ENCODE data around the gene FRG1. TPM values are rescaled to one million over a fixed set of nuclear protein-coding genes. Genes with fewer than 3 reads are reported as not detected.
"Not testable (repeated sequence)": the region's sequence is repeated elsewhere in the genome, so short reads cannot be mapped to it uniquely, and the experiment has no call there.

Gene FRG1
- polyA plus RNA-seq (ENCODE audit: insufficient read length in 10 of 10), result 10 to 100 TPM; 28.3 to 37.4 (median 34.2) TPM
- long read RNA-seq, donor 1, transcript FRG1-201 (9 exons, 1,074 nt), result major isoform, 10 of 10 reads
- long read RNA-seq, donor 1, partial matches to known transcripts, result 0 of 10 reads
- long read RNA-seq, donor 1, other reads (novel, unspliced or antisense), result 0 of 10 reads
- long read RNA-seq, donor 2, transcript FRG1-201 (9 exons, 1,074 nt), result major isoform, 8 of 8 reads
- long read RNA-seq, donor 2, partial matches to known transcripts, result 0 of 8 reads
- long read RNA-seq, donor 2, other reads (novel, unspliced or antisense), result 0 of 8 reads
- long read RNA-seq, donor 3, result 0 reads
- long read RNA-seq, donor 4, transcript FRG1-201 (9 exons, 1,074 nt), result major isoform, 7 of 7 reads
- long read RNA-seq, donor 4, partial matches to known transcripts, result 0 of 7 reads
- long read RNA-seq, donor 4, other reads (novel, unspliced or antisense), result 0 of 7 reads
- long read RNA-seq, donor 5, transcript FRG1-201 (9 exons, 1,074 nt), result major isoform, 8 of 14 reads
- long read RNA-seq, donor 5, partial matches to known transcripts, result 6 of 14 reads
- long read RNA-seq, donor 5, other reads (novel, unspliced or antisense), result 0 of 14 reads
- long read RNA-seq, donor 6, transcript FRG1-201 (9 exons, 1,074 nt), result major isoform, 8 of 15 reads
- long read RNA-seq, donor 6, partial matches to known transcripts, result 7 of 15 reads
- long read RNA-seq, donor 6, other reads (novel, unspliced or antisense), result 0 of 15 reads
- long read RNA-seq, donor 7, transcript FRG1-201 (9 exons, 1,074 nt), result major isoform, 5 of 5 reads
- long read RNA-seq, donor 7, partial matches to known transcripts, result 0 of 5 reads
- long read RNA-seq, donor 7, other reads (novel, unspliced or antisense), result 0 of 5 reads
- long read RNA-seq, donor 8, transcript FRG1-201 (9 exons, 1,074 nt), result major isoform, 10 of 10 reads
- long read RNA-seq, donor 8, partial matches to known transcripts, result 0 of 10 reads
- long read RNA-seq, donor 8, other reads (novel, unspliced or antisense), result 0 of 10 reads
- long read RNA-seq, donor 9, result 0 reads

GRCh38 chr4:189940178-189941004 is at the start of gene FRG1:
TSS of gene FRG1 (plus strand) at chr4:189940872. CDS start at chr4:189941010, 138 bp downstream.
- peak; percentile 93 to 97 (median 96) for DNase-seq

DNA sequence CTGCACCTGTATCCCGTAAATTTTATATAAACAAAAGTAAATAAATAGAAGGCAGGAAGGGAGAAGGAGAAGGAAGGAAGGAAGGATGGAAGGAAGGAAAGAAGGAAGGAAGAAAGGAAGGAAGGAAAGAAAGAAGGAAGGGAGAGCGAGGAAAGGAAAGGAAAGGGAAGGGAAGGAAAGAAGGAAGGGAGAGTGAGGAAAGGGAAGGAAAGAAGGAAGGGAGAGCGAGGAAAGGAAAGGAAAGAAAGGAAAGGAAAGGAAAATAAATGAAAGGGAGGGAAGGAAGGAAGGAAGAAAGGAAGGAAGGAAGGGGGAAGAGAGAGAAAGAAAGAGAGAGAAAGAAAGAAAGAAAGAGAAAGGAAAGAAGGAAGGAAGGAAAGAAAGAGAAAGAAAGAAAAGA is 43.0 kb upstream of the FRG1 start:
- DNase-seq, result no peak

GRCh38 chr4:189899481-189900015 is 41.1 kb upstream of the FRG1 start:
- DNase-seq, result peak; percentile 1 to 43 (median 27)

DNA sequence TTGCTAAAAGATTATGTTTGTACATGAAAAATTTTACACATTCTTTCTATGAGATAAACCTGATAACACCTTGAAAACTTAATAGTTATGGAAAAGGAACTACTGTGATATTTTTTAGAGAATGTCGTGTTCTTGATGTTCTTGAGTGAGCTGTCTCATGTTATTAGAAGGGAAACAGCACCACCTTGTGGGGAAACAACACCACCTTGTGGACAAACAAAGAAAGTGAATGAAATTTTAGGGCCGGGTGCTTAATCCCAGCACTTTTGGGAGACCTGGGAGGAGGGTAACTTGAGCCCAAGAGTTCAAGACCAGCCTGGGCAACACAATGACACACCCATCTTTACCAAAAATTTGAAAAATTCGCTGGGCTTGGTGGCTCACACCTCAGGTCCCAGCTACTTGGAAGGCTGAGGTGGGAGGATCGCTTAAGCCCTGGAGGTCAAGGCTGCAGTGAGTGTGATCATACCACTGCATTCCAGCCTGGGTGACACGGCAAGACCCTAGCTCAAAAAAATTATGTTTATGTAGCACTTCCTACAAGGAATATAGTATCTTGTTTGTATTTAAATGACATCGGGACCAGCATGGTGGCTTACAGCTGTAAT is 36.1 kb upstream of the FRG1 start:
- DNase-seq, result peak; percentile 59 to 68 (median 68)

DNA sequence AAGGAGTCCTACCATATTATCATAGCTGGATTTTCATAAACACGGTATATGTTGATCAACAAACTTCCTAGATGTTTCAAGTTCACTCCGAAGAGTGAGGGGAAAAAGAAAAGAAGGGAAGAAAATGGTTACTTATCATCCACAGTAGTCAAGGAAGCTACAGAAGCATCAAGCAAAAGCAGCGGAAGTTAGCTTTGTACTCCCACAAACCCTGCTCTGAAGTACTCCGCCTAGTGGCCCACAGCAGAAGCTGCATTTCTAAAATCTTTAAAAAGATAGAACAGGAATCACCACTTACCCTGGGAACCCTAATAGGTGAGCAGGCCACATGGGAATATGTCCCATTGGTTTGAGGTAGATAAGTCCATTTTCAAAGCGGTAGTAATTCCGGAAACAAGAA is 28.5 kb upstream of the FRG1 start:
- no peak for DNase-seq

DNA sequence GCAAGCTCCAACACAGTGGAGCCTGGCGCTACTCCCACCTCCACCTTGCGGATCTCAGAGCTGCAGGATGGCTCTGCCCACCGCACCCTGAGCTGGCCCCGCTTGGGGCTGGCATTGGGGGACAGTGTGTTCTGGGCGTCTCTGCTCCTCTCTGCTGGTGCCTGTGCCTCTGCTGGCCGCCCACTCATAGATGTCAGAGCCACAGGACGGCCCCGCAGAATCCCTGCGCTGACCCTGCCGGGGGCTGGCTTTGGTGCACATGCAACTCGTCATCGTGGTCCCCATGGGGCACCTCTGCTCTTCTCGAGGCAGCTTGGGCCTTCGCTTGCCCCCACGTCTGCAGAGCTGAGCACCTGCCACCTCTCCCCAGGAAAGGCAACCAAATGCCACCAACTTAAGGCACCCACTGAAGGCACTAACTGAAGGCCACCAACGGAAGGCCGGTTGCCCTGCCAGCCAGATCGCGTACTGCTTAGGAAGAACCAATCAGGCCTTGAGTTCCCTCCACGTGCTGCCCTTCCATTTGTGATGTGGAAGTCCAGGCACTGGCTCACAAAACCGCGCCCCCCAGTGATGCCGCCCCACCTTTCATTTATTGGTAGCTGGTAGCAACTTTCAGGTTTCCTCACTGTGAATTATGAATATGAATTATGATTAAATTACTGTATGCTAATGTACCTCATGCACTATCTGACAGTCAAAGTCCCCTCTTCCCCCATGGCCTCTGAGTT is 23.3 kb upstream of the FRG1 start:
- no peak for DNase-seq

DNA sequence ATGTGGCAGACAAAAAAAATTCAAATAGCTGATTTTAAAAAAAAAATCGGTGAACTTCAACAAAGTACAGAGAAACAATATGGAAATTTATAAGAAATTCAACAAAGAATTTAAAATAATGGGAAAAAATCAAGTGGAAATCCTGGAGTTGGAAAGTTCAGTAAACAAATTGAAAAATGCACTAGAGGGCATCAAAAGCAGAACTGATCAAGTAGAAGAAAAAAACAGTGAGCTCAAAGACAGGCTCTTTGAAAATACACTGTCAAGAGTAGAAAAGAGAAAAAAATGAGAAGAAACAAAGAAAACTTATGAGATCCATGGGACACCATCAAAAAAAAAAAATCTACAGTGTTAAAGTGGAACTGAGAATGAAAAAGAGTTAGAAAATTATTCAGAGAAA is 19.6 kb upstream of the FRG1 start:
- no peak for DNase-seq

GRCh38 chr4:189926742-189927141 is 13.9 kb upstream of the FRG1 start:
- not testable (repeated sequence) for DNase-seq

DNA sequence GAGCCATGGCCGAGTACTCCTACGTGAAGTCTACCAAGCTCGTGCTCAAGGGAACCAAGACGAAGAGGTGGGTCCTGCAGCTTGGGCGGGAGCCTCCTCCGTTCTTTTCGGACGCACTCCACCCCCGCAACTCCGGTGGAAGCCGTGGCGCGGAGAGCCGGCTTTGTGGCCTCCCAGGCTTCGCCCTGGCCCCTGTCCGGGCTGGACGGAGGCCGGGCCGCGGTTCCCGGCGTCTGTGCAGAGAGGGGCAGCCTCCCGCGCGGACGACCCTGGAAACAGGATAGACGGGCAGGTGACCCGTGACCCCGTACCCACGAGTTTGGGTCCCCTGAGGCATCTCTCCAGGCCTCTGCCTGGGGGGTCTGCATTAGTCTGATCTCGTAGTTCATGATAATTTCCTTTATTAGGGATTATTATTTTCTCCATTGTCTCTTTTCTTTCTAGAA is 356 bp downstream of the FRG1 start:
- no peak for DNase-seq

- DNase-seq, result not testable (repeated sequence)
Measured at GRCh38 chr4:189942412-189942811, 1.7 kb downstream of the FRG1 start.

- DNase-seq, result not testable (repeated sequence)
Measured at GRCh38 chr4:189944077-189944476, 3.4 kb downstream of the FRG1 start.

GRCh38 chr4:189946906-189947305 is 6.2 kb downstream of the FRG1 start:
- not testable (repeated sequence) for DNase-seq

GRCh38 chr4:189948486-189948885 is 7.8 kb downstream of the FRG1 start:
- DNase-seq, result not testable (repeated sequence)

DNA sequence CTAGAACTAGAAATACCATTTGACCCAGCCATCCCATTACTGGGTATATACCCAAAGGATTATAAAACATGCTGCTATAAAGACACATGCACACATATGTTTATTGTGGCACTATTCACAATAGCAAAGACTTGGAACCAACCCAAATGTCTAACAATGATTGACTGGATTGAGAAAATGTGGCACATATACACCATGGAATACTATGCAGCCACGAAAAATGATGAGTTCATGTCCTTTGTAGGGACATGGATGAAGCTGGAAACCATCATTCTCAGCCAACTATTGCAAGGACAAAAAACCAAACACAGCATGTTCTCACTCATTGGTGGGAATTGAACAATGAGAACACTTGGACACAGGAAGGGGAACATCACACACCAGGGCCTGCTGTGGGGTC is 28.6 kb downstream of the FRG1 start:
- DNase-seq, result not testable (repeated sequence)

DNA sequence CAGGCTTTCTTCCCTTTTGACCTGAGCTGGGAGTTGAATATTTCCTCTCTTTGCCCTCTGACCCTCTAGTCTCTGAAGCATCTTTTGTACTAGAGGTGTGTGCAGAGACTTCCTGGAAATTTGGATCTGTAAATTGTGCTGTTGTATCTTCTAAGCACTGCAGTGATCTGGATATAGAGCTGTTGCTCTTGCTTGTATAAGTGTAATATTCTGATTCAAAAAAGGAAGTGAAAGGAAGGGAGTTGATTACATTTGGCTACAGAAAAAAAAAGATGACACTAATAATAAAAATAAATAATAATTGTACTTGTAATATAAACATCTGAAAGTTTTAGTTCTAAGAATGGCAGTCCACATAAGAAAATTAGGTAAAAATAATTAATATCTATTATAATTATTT is 33.0 kb downstream of the FRG1 start:
- no peak for DNase-seq

GRCh38 chr4:189974056-189974455 is 33.4 kb downstream of the FRG1 start:
- DNase-seq, result no peak

GRCh38 chr4:189979196-189980047 is 38.8 kb downstream of the FRG1 start:
- DNase-seq, result no peak

DNA sequence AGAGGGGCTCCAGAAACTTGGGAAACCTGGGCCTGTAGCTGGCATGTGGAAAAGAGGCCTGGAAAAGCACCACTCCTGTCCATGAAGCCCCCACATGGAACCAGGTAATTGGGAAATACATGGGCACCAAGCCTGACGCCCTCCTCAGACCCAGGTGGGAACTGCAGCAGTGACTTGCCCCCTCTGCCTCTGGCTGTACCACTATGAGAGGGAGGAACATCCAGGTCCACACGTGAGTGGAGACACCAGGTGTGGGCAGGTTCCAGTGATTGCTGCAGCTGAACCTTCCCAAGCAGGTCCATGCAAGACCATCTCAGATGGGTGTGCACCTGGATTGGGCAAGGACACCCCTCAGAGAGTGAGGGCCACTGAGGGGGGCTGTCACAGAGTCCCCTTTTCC is 39.6 kb downstream of the FRG1 start:
- DNase-seq, result not testable (repeated sequence)

DNA sequence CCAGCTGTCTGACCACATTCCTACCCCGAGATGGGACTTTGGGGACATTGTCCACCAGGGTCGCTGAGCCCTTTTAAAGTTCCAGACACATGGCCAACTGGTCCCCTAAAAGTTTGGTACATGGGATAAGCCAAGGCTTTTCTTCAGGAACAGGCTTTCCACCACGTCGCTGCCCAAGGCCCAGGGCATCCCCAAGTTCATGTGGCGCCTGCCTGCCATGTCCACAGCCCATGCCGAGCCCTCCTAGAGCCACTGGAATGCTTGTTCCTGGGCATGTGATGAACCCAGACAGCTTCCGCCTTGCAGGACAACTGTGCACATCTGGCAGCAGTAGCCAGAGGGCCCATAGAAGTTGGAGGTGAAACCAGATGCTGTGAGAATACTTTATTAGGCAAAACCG is 41.3 kb downstream of the FRG1 start:
- DNase-seq, result no peak
